ENCODE measurements around the gene JARID2.

Gene JARID2

GRCh38 chr6:15555101-15556038 is 309.5 kb downstream of the JARID2 start:
- no peak for DNase-seq (ENCODE audit: low read depth in 3 of 3, low spot score in 1 of 3)

GRCh38 chr6:15556711-15557110 is 310.8 kb downstream of the JARID2 start:
- no peak for DNase-seq (ENCODE audit: low read depth in 3 of 3, low spot score in 1 of 3)

- DNase-seq (ENCODE audit: low read depth in 3 of 3, low spot score in 1 of 3): no peak
These were observed 311.3 kb downstream of the JARID2 start for GRCh38 chr6:15557174-15557573.

- DNase-seq (ENCODE audit: low read depth in 3 of 3, low spot score in 1 of 3): no peak
These were observed 314.8 kb downstream of the JARID2 start for GRCh38 chr6:15560713-15561112.

GRCh38 chr6:15561447-15562199 is 315.8 kb downstream of the JARID2 start:
- no peak for DNase-seq (ENCODE audit: low read depth in 3 of 3, low spot score in 1 of 3)

GRCh38 chr6:15562977-15563376 is 317.1 kb downstream of the JARID2 start:
- DNase-seq (ENCODE audit: low read depth in 3 of 3, low spot score in 1 of 3): no peak

- no peak for DNase-seq (ENCODE audit: low read depth in 3 of 3, low spot score in 1 of 3)
These were observed 323.4 kb downstream of the JARID2 start for GRCh38 chr6:15569035-15569995.

- no peak for DNase-seq (ENCODE audit: low read depth in 3 of 3, low spot score in 1 of 3)
These were observed 324.3 kb downstream of the JARID2 start for GRCh38 chr6:15570171-15570570.

All from stimulated activated CD4-positive, alpha-beta T cell treated with anti-CD3 and anti-CD28 coated beads, TNF-alpha, amount 100 ng/mL, for 1 hour (primary cell).